Loucy (cell line): ENCODE results near the gene CLMN.

Experiments used
- EZH2phosphoT487 ChIP-seq: fragments of 200-600 bp; IDR thresholded peaks from 2 replicates; pipeline ENCODE4 v1.6.1; 2018; ENCODE audit warnings: antibody characterized with exemption, mild to moderate bottlenecking, moderate library complexity, borderline replicate concordance
- TF ChIP-seq, protein P1 (sequence below): fragments of 200-600 bp; sonication (generic); conservative IDR thresholded peaks from 2 replicates; pipeline ENCODE4 v1.5.1; 2014; ENCODE audit warnings: mild to moderate bottlenecking, antibody characterized with exemption, low read length

- TF ChIP-seq, protein P1, sequence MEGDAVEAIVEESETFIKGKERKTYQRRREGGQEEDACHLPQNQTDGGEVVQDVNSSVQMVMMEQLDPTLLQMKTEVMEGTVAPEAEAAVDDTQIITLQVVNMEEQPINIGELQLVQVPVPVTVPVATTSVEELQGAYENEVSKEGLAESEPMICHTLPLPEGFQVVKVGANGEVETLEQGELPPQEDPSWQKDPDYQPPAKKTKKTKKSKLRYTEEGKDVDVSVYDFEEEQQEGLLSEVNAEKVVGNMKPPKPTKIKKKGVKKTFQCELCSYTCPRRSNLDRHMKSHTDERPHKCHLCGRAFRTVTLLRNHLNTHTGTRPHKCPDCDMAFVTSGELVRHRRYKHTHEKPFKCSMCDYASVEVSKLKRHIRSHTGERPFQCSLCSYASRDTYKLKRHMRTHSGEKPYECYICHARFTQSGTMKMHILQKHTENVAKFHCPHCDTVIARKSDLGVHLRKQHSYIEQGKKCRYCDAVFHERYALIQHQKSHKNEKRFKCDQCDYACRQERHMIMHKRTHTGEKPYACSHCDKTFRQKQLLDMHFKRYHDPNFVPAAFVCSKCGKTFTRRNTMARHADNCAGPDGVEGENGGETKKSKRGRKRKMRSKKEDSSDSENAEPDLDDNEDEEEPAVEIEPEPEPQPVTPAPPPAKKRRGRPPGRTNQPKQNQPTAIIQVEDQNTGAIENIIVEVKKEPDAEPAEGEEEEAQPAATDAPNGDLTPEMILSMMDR, result no peak
- no peak for TF ChIP-seq EZH2phosphoT487
Measured at GRCh38 chr14:95195031-95195430, 124.7 kb downstream of the CLMN start.
